K562 (cell line): ENCODE data around the gene MAU2. TPM values are rescaled to one million over a fixed set of nuclear protein-coding genes. Genes with fewer than 3 reads are reported as not detected.
A peak's percentile ranks its signal among the peaks of the same experiment; 100 is the strongest.

ENCODE experiments used
- CUX1 ChIP-seq: fragments of 200-800 bp; sonication (Bioruptor generic); IDR thresholded peaks from 2 replicates; pipeline ENCODE4 v1.6.1; 2016; ENCODE audit warnings: missing genetic modification characterization, missing compliant biosample characterization
- EHMT2 ChIP-seq: fragments of 450-650 bp; IDR thresholded peaks from 2 replicates; pipeline ENCODE4 v1.6.1; 2018; ENCODE audit warnings: antibody characterized with exemption
- PHTF2 ChIP-seq: fragments of 250-450 bp; sonication (Bioruptor Pico); IDR thresholded peaks from 2 replicates; pipeline ENCODE4 v1.5.0; 2021; ENCODE audit warnings: mild to moderate bottlenecking
- SIN3B ChIP-seq: fragments of 450-650 bp; IDR thresholded peaks from 2 replicates; pipeline ENCODE4 v1.6.1; 2017; ENCODE audit warnings: low read depth, mild to moderate bottlenecking, moderate library complexity
- YY1 ChIP-seq, 3 experiments: IDR thresholded peaks; 2 replicates each; pipeline ENCODE4 v1.6.1; 2011; ENCODE audit warnings: low read length in 2 of 3, mild to moderate bottlenecking in 2 of 3, moderate library complexity in 2 of 3, borderline replicate concordance in 1 of 3, control low read depth in 1 of 3, low read depth in 1 of 3; ENCODE audit not compliant: insufficient read depth in 3 of 3, insufficient replicate concordance in 2 of 3, control insufficient read depth in 1 of 3, insufficient read length in 1 of 3; ENCODE audit errors: extremely low read depth in 1 of 3
- polyA plus RNA-seq, 8 experiments: library from polyadenylated mRNA; depleted of rRNA in 4 of 8; stranded (reverse) in 5 of 8; unstranded in 3 of 8; fragments of >200 nt; fragmentation: Nextera tagmentation in 2 of 8; fragmentation: Illumina TruSeq in 1 of 8; extraction: Ambion mirVana in 2 of 8; extraction: Trizol in 1 of 8; gene quantifications; 2 replicates each; pipeline versions ENCODE4 v1.2.1 to v1.2.3, GENCODE V29; 2011 to 2014; ENCODE audit warnings: inconsistent platforms in 1 of 8, missing spikeins in 1 of 8
- total RNA-seq, 7 experiments: library from RNA; depleted of rRNA in 6 of 7; stranded (reverse); fragments of >200 nt in 6 of 7; fragmentation: Illumina TruSeq in 2 of 7; extraction: Trizol in 2 of 7; gene quantifications; 2 replicates each; pipeline versions ENCODE4 v1.2.1 to v1.2.3, GENCODE V29; 2011 to 2021; ENCODE audit warnings: low replicate concordance in 1 of 7
- TF ChIP-seq, protein P1 (sequence below): fragments of 450-650 bp; IDR thresholded peaks from 2 replicates; pipeline ENCODE4 v1.6.1; 2016; ENCODE audit warnings: mild to moderate bottlenecking, moderate library complexity

Gene MAU2
- total and polyA plus RNA-seq, 9 of the 15 experiments (the other 6 are each of a cell fraction or from before 2014, with no cell fraction given): 1.2 to 48.1 (median 19.4) TPM

GRCh38 chr19:19385131-19385895 lies 64.7 kb downstream of the MAU2 start (continued):
- TF ChIP-seq, protein P1, sequence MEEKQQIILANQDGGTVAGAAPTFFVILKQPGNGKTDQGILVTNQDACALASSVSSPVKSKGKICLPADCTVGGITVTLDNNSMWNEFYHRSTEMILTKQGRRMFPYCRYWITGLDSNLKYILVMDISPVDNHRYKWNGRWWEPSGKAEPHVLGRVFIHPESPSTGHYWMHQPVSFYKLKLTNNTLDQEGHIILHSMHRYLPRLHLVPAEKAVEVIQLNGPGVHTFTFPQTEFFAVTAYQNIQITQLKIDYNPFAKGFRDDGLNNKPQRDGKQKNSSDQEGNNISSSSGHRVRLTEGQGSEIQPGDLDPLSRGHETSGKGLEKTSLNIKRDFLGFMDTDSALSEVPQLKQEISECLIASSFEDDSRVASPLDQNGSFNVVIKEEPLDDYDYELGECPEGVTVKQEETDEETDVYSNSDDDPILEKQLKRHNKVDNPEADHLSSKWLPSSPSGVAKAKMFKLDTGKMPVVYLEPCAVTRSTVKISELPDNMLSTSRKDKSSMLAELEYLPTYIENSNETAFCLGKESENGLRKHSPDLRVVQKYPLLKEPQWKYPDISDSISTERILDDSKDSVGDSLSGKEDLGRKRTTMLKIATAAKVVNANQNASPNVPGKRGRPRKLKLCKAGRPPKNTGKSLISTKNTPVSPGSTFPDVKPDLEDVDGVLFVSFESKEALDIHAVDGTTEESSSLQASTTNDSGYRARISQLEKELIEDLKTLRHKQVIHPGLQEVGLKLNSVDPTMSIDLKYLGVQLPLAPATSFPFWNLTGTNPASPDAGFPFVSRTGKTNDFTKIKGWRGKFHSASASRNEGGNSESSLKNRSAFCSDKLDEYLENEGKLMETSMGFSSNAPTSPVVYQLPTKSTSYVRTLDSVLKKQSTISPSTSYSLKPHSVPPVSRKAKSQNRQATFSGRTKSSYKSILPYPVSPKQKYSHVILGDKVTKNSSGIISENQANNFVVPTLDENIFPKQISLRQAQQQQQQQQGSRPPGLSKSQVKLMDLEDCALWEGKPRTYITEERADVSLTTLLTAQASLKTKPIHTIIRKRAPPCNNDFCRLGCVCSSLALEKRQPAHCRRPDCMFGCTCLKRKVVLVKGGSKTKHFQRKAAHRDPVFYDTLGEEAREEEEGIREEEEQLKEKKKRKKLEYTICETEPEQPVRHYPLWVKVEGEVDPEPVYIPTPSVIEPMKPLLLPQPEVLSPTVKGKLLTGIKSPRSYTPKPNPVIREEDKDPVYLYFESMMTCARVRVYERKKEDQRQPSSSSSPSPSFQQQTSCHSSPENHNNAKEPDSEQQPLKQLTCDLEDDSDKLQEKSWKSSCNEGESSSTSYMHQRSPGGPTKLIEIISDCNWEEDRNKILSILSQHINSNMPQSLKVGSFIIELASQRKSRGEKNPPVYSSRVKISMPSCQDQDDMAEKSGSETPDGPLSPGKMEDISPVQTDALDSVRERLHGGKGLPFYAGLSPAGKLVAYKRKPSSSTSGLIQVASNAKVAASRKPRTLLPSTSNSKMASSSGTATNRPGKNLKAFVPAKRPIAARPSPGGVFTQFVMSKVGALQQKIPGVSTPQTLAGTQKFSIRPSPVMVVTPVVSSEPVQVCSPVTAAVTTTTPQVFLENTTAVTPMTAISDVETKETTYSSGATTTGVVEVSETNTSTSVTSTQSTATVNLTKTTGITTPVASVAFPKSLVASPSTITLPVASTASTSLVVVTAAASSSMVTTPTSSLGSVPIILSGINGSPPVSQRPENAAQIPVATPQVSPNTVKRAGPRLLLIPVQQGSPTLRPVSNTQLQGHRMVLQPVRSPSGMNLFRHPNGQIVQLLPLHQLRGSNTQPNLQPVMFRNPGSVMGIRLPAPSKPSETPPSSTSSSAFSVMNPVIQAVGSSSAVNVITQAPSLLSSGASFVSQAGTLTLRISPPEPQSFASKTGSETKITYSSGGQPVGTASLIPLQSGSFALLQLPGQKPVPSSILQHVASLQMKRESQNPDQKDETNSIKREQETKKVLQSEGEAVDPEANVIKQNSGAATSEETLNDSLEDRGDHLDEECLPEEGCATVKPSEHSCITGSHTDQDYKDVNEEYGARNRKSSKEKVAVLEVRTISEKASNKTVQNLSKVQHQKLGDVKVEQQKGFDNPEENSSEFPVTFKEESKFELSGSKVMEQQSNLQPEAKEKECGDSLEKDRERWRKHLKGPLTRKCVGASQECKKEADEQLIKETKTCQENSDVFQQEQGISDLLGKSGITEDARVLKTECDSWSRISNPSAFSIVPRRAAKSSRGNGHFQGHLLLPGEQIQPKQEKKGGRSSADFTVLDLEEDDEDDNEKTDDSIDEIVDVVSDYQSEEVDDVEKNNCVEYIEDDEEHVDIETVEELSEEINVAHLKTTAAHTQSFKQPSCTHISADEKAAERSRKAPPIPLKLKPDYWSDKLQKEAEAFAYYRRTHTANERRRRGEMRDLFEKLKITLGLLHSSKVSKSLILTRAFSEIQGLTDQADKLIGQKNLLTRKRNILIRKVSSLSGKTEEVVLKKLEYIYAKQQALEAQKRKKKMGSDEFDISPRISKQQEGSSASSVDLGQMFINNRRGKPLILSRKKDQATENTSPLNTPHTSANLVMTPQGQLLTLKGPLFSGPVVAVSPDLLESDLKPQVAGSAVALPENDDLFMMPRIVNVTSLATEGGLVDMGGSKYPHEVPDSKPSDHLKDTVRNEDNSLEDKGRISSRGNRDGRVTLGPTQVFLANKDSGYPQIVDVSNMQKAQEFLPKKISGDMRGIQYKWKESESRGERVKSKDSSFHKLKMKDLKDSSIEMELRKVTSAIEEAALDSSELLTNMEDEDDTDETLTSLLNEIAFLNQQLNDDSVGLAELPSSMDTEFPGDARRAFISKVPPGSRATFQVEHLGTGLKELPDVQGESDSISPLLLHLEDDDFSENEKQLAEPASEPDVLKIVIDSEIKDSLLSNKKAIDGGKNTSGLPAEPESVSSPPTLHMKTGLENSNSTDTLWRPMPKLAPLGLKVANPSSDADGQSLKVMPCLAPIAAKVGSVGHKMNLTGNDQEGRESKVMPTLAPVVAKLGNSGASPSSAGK: peak; percentile 96
- TF ChIP-seq PHTF2 (CRISPR knock-in tag) (no peak), SIN3B (no peak), CUX1 (CRISPR knock-in tag) (no peak), YY1 (IDR thresholded peaks at IDR 0.05; ENCODE audit: borderline replicate concordance in 1 of 3, control insufficient read depth in 1 of 3, extremely low read depth in 1 of 3, insufficient read depth in 3 of 3, insufficient read length in 1 of 3, insufficient replicate concordance in 2 of 3, low read depth in 1 of 3, low read length in 2 of 3) (peak in 2 of 3 experiments; percentile 30 to 74), EHMT2 (no peak)
